Measurements from ENCODE around the gene RNASEH2B. TPM values are rescaled to one million over a fixed set of nuclear protein-coding genes. Genes with fewer than 3 reads are reported as not detected.

Gene RNASEH2B
- total and polyA plus RNA-seq, 5 donors from 2014 or later: 96.0 to 205 (median 169) TPM

- ATAC-seq (ENCODE audit: low read depth in 2 of 2): no peak
- H3K4me3 ChIP-seq (ENCODE audit: low read depth, low read length): no peak overlapping the region
- no peaks in the 10 kb centered on the region for H3K9me3 ChIP-seq (ENCODE audit: control insufficient read depth in 2 of 2, low read length in 2 of 2)
- no peaks in the 10 kb centered on the region for H3K27me3 ChIP-seq (ENCODE audit: control insufficient read depth, insufficient read depth, low read length)
- no peak overlapping the region for H3K27ac ChIP-seq (ENCODE audit: insufficient read depth, low read length, poor library complexity, severe bottlenecking)
- no peaks in the 10 kb centered on the region for H3K27me3 Mint-ChIP-seq
- H3K4me1 ChIP-seq (ENCODE audit: control insufficient read depth, insufficient read depth, low read length, poor library complexity, severe bottlenecking): no peaks in the 10 kb centered on the region
- H3K4me3 Mint-ChIP-seq: no peak overlapping the region
- H3K27ac Mint-ChIP-seq: peak overlapping the region in 1 of 3 donors; percentile 9
- no peak for DNase-seq
- H3K4me1 Mint-ChIP-seq: peaks cover 13 to 27% (median 20%) of the 10 kb centered on the region in 4 donors
- peaks cover 61% of the 10 kb centered on the region for H3K36me3 Mint-ChIP-seq
- H3K36me3 ChIP-seq (ENCODE audit: control insufficient read depth, insufficient read depth, low read length): peaks cover 77% of the 10 kb centered on the region
- peaks cover 0 to 6% (median 0%) of the 10 kb centered on the region in 7 donors for H3K9me3 Mint-ChIP-seq
Measured at GRCh38 chr13:50936679-50937078, 27.1 kb downstream of the RNASEH2B start.

DNA sequence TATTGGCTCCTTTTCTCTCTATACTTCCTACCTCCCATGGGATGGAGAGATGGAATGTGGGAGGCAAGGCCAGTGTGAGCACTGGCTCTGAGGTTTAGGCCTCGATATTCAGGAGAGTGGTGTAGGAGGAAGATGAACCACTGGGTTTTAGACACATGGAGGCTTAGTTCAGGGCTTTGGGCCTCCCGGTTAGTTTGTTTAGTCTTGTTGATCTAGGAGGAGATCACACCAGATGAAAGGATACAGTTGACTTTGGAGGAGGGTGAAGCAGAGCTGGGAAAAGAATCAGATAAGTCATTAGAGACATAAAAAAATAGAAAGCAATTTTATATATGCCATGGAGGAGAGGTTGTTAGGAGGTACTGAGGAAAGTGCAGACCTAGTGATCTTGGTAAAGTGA is 30.9 kb downstream of the RNASEH2B start:
- H3K4me3 Mint-ChIP-seq: no peak overlapping the region
- peaks cover 0 to 6% (median 0%) of the 10 kb centered on the region in 7 donors for H3K9me3 Mint-ChIP-seq

GRCh38 chr13:50941146-50941545 is 31.6 kb downstream of the RNASEH2B start:
- Mint-ChIP-seq H3K27ac (peak overlapping the region in 2 of 3 donors; percentile 65 to 67), H3K9me3 (peaks cover 0 to 2% (median 0%) of the 10 kb centered on the region in 7 donors)
- H3K4me1 ChIP-seq (ENCODE audit: control insufficient read depth, insufficient read depth, low read length, poor library complexity, severe bottlenecking): no peaks in the 10 kb centered on the region

More for the DNA sequence above, 30.9 kb downstream of the RNASEH2B start:
- no peak for ATAC-seq (ENCODE audit: low read depth in 2 of 2)
- no peak for DNase-seq
- Mint-ChIP-seq H3K36me3 (peaks cover 70% of the 10 kb centered on the region), H3K27ac (peak overlapping the region in 2 of 3 donors; percentile 65 to 67), H3K4me1 (peaks cover 7 to 33% (median 24%) of the 10 kb centered on the region in 4 donors), H3K27me3 (no peaks in the 10 kb centered on the region)
- peaks cover 65% of the 10 kb centered on the region for H3K36me3 ChIP-seq (ENCODE audit: control insufficient read depth, insufficient read depth, low read length)
- no peaks in the 10 kb centered on the region for H3K27me3 ChIP-seq (ENCODE audit: control insufficient read depth, insufficient read depth, low read length)
- H3K9me3 ChIP-seq (ENCODE audit: control insufficient read depth in 2 of 2, low read length in 2 of 2): no peaks in the 10 kb centered on the region
- no peak overlapping the region for H3K27ac ChIP-seq (ENCODE audit: insufficient read depth, low read length, poor library complexity, severe bottlenecking)
- no peak overlapping the region for H3K4me3 ChIP-seq (ENCODE audit: low read depth, low read length)
- no peaks in the 10 kb centered on the region for H3K4me1 ChIP-seq (ENCODE audit: control insufficient read depth, insufficient read depth, low read length, poor library complexity, severe bottlenecking)

GRCh38 chr13:50942630-50943311 is 33.2 kb downstream of the RNASEH2B start:
- Histone ChIP-seq H3K4me1 (ENCODE audit: control insufficient read depth, insufficient read depth, low read length, poor library complexity, severe bottlenecking) (no peaks in the 10 kb centered on the region), H3K9me3 (ENCODE audit: control insufficient read depth in 2 of 2, low read length in 2 of 2) (no peaks in the 10 kb centered on the region), H3K27ac (ENCODE audit: insufficient read depth, low read length, poor library complexity, severe bottlenecking) (no peak overlapping the region), H3K36me3 (ENCODE audit: control insufficient read depth, insufficient read depth, low read length) (peaks cover 65% of the 10 kb centered on the region), H3K27me3 (ENCODE audit: control insufficient read depth, insufficient read depth, low read length) (no peaks in the 10 kb centered on the region), H3K4me3 (ENCODE audit: low read depth, low read length) (no peak overlapping the region)
- Mint-ChIP-seq H3K4me1 (peaks cover 0 to 26% (median 21%) of the 10 kb centered on the region in 4 donors), H3K4me3 (no peak overlapping the region), H3K27ac (peak overlapping the region; percentile 47 to 74 (median 56)), H3K27me3 (no peaks in the 10 kb centered on the region), H3K9me3 (peaks cover 0 to 3% (median 0%) of the 10 kb centered on the region in 7 donors), H3K36me3 (peaks cover 65% of the 10 kb centered on the region)
- DNase-seq (no peak), ATAC-seq (ENCODE audit: low read depth in 2 of 2) (no peak)

More at GRCh38 chr13:50941146-50941545, 31.6 kb downstream of the RNASEH2B start:
- Mint-ChIP-seq H3K27me3 (no peaks in the 10 kb centered on the region), H3K36me3 (peaks cover 64% of the 10 kb centered on the region), H3K4me3 (no peak overlapping the region), H3K4me1 (peaks cover under 1 to 26% (median 23%) of the 10 kb centered on the region in 4 donors)
- H3K36me3 ChIP-seq (ENCODE audit: control insufficient read depth, insufficient read depth, low read length): peaks cover 65% of the 10 kb centered on the region
- H3K4me3 ChIP-seq (ENCODE audit: low read depth, low read length): no peak overlapping the region
- no peaks in the 10 kb centered on the region for H3K9me3 ChIP-seq (ENCODE audit: control insufficient read depth in 2 of 2, low read length in 2 of 2)
- no peak overlapping the region for H3K27ac ChIP-seq (ENCODE audit: insufficient read depth, low read length, poor library complexity, severe bottlenecking)
- no peaks in the 10 kb centered on the region for H3K27me3 ChIP-seq (ENCODE audit: control insufficient read depth, insufficient read depth, low read length)
- no peak for ATAC-seq (ENCODE audit: low read depth in 2 of 2)
- no peak for DNase-seq

GRCh38 chr13:50945669-50946068 is 36.1 kb downstream of the RNASEH2B start:
- no peak overlapping the region for H3K4me3 ChIP-seq (ENCODE audit: low read depth, low read length)
- H3K9me3 ChIP-seq (ENCODE audit: control insufficient read depth in 2 of 2, low read length in 2 of 2): no peaks in the 10 kb centered on the region
- Mint-ChIP-seq H3K9me3 (peaks cover 0 to 3% (median 0%) of the 10 kb centered on the region in 7 donors), H3K4me3 (no peak overlapping the region), H3K27ac (no peak overlapping the region), H3K4me1 (peaks cover 5 to 23% (median 18%) of the 10 kb centered on the region in 4 donors), H3K36me3 (peaks cover 72% of the 10 kb centered on the region), H3K27me3 (no peaks in the 10 kb centered on the region)
- no peaks in the 10 kb centered on the region for H3K4me1 ChIP-seq (ENCODE audit: control insufficient read depth, insufficient read depth, low read length, poor library complexity, severe bottlenecking)
- DNase-seq: no peak
- H3K27me3 ChIP-seq (ENCODE audit: control insufficient read depth, insufficient read depth, low read length): no peaks in the 10 kb centered on the region
- no peak overlapping the region for H3K27ac ChIP-seq (ENCODE audit: insufficient read depth, low read length, poor library complexity, severe bottlenecking)
- H3K36me3 ChIP-seq (ENCODE audit: control insufficient read depth, insufficient read depth, low read length): peaks cover 76% of the 10 kb centered on the region
- ATAC-seq (ENCODE audit: low read depth in 2 of 2): no peak

GRCh38 chr13:50948601-50949000 is 39.0 kb downstream of the RNASEH2B start:
- no peak overlapping the region for H3K27ac ChIP-seq (ENCODE audit: insufficient read depth, low read length, poor library complexity, severe bottlenecking)
- Mint-ChIP-seq H3K27ac (peak overlapping the region in 1 of 3 donors; percentile 16), H3K4me3 (no peak overlapping the region), H3K27me3 (no peaks in the 10 kb centered on the region), H3K4me1 (peaks cover 4 to 17% (median 16%) of the 10 kb centered on the region in 4 donors), H3K36me3 (peaks cover 67% of the 10 kb centered on the region), H3K9me3 (peaks cover 0 to 3% (median 0%) of the 10 kb centered on the region in 7 donors)
- no peaks in the 10 kb centered on the region for H3K27me3 ChIP-seq (ENCODE audit: control insufficient read depth, insufficient read depth, low read length)
- DNase-seq: no peak
- peaks cover 83% of the 10 kb centered on the region for H3K36me3 ChIP-seq (ENCODE audit: control insufficient read depth, insufficient read depth, low read length)
- no peaks in the 10 kb centered on the region for H3K9me3 ChIP-seq (ENCODE audit: control insufficient read depth in 2 of 2, low read length in 2 of 2)
- H3K4me1 ChIP-seq (ENCODE audit: control insufficient read depth, insufficient read depth, low read length, poor library complexity, severe bottlenecking): no peaks in the 10 kb centered on the region
- no peak overlapping the region for H3K4me3 ChIP-seq (ENCODE audit: low read depth, low read length)
- no peak for ATAC-seq (ENCODE audit: low read depth in 2 of 2)

- H3K4me3 ChIP-seq (ENCODE audit: low read depth, low read length): no peak overlapping the region
- H3K4me3 Mint-ChIP-seq: no peak overlapping the region
- H3K4me1 ChIP-seq (ENCODE audit: control insufficient read depth, insufficient read depth, low read length, poor library complexity, severe bottlenecking): peaks cover 6% of the 10 kb centered on the region
- H3K27ac Mint-ChIP-seq: peak overlapping the region in 1 of 3 donors; percentile 44
- no peaks in the 10 kb centered on the region for H3K27me3 ChIP-seq (ENCODE audit: control insufficient read depth, insufficient read depth, low read length)
- H3K27ac ChIP-seq (ENCODE audit: insufficient read depth, low read length, poor library complexity, severe bottlenecking): no peak overlapping the region
- H3K36me3 ChIP-seq (ENCODE audit: control insufficient read depth, insufficient read depth, low read length): peaks cover 70% of the 10 kb centered on the region
- H3K27me3 Mint-ChIP-seq: no peaks in the 10 kb centered on the region
- DNase-seq: no peak
- no peak for ATAC-seq (ENCODE audit: low read depth in 2 of 2)
- no peaks in the 10 kb centered on the region for H3K9me3 ChIP-seq (ENCODE audit: control insufficient read depth in 2 of 2, low read length in 2 of 2)
- H3K9me3 Mint-ChIP-seq: peaks cover 0 to 2% (median 0%) of the 10 kb centered on the region in 7 donors
- H3K36me3 Mint-ChIP-seq: peaks cover 63% of the 10 kb centered on the region
- H3K4me1 Mint-ChIP-seq: peaks cover 13 to 25% (median 24%) of the 10 kb centered on the region in 4 donors
Measured at GRCh38 chr13:50950849-50951248, 41.3 kb downstream of the RNASEH2B start.

All from CD4-positive, CD25-positive, alpha-beta regulatory T cell (primary cell).